Measurements from ENCODE around the gene ZNF236. TPM values are rescaled to one million over a fixed set of nuclear protein-coding genes. Genes with fewer than 3 reads are reported as not detected.

The ZNF236 gene
- total RNA-seq, 2 experiments from 2014 or later, result 14.4 to 15.6 TPM

DNA sequence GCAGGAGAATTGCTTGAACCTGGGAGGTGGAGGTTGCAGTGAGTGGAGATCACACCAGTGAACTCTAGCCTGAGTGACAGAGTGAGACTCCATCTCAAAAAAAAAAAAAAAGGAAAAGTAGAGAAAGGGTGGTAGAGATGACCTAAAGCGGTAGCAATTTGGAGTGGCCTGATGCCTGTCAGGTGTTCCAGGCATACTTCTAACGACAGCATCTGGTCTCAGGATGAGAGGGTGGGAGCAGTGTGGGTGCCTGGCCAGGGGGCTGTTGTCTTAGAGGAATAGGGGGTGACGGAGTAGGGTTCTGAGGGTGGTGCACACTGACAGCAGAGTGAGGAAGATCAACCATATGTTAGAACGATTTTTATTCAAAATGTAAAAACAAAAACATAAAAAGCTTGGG, 21.8 kb downstream of the ZNF236 start:
- ChIA-PET CTCF (no interaction called here), POLR2A (interaction anchor here (1.1 to 1.3 kb wide), 2 partner anchors 16 to 22 kb away, joined by 3 read pairs; partner anchors contain the start of gene ZNF236)
- Mint-ChIP-seq H3K4me3 (no peak overlapping the region), H3K4me1 (ENCODE audit: low read depth) (peaks cover 11% of the 10 kb centered on the region), H3K27ac (no peak overlapping the region), H3K27me3 (no peaks in the 10 kb centered on the region), H3K9me3 (no peaks in the 10 kb centered on the region), H3K36me3 (no peaks in the 10 kb centered on the region)
- intact Hi-C loops (cut with micrococcal nuclease), result no loop called here
- no peak for DNase-seq

DNA sequence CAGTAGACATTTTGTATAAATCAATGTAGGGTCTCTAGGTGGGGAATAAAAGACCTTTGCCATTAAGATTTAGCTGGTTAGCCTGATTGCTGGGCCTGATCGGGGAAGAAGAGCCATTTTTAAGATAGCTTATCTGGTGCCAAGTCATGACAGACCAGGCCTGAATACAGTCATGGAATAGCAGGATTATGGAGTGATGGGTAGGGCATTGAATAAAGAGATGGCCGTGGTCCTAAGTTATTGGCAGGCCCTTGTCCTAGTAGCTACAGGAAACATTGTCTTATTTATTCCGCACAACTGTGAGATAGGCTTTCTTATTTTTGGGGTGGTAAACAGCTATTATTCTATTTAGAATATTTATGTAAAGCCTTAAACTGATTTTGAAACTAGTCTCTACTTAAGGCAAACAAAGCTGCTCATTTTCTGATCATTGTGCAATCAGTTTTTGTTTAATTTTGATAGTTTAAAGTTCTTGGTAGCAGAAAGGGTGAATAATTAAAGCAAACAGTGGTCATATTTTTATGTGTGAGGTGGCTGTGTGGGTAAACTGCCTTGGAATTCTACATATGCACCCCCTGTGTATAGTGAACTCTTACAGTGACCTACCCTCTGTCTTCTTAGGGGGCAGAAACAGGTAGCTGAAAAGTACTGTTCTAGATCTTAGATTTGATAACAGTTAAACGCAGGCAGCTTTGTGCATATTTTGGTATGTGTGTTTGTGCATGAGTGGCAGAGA, 22.6 kb downstream of the ZNF236 start:
- Mint-ChIP-seq H3K4me3 (no peak overlapping the region), H3K27me3 (no peaks in the 10 kb centered on the region), H3K4me1 (ENCODE audit: low read depth) (peaks cover 12% of the 10 kb centered on the region), H3K27ac (no peak overlapping the region), H3K9me3 (no peaks in the 10 kb centered on the region), H3K36me3 (no peaks in the 10 kb centered on the region)
- intact Hi-C loops (cut with micrococcal nuclease), result no loop called here
- ChIA-PET POLR2A (interaction anchor here (1.1 to 1.3 kb wide), 2 partner anchors 17 to 23 kb away, joined by 3 read pairs; partner anchors contain the start of gene ZNF236), CTCF (no interaction called here)
- no peak for DNase-seq

DNA sequence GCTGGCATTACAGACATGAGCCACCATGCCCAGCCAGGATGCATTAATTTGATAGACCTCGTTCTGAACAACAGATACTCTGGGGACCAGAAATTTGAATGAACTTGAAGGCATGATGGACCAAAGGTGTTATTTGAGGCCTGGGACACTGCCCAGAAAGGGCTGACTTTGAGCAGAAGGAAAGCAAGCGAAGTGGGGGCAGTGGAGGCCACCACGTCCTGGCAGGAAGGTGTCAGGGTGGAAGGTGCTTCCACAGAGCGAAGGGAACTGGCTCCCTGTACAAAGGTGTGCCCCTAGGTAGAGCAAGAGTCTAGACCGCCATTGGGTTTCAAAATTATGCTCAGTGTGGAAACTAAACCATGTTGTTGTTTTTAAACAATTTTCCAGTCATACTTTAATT, 23.9 kb downstream of the ZNF236 start:
- Mint-ChIP-seq H3K27ac (no peak overlapping the region), H3K4me3 (no peak overlapping the region), H3K27me3 (no peaks in the 10 kb centered on the region), H3K4me1 (ENCODE audit: low read depth) (peaks cover 14% of the 10 kb centered on the region), H3K9me3 (no peaks in the 10 kb centered on the region), H3K36me3 (no peaks in the 10 kb centered on the region)
- POLR2A ChIA-PET, result no interaction called here
- DNase-seq, result no peak
- intact Hi-C loops (cut with micrococcal nuclease), result no loop called here
- CTCF ChIA-PET, result no interaction called here

- ChIA-PET CTCF (interaction anchor here (0.8 kb wide), 1 partner anchor 27 kb away, joined by 4 read pairs; no protein-coding TSS in a partner anchor), POLR2A (no interaction called here)
- H3K4me3 Mint-ChIP-seq, result no peak overlapping the region
- DNase-seq, result no peak
- no peaks in the 10 kb centered on the region for H3K27me3 Mint-ChIP-seq
- peaks cover 15% of the 10 kb centered on the region for H3K36me3 Mint-ChIP-seq
- H3K27ac Mint-ChIP-seq, result no peak overlapping the region
- no peaks in the 10 kb centered on the region for H3K9me3 Mint-ChIP-seq
- H3K4me1 Mint-ChIP-seq (ENCODE audit: low read depth), result peaks cover 14% of the 10 kb centered on the region
- intact Hi-C loops (cut with micrococcal nuclease), result no loop called here
Observed at GRCh38 chr18:76847916-76848315, 25.6 kb downstream of the ZNF236 start.

DNA sequence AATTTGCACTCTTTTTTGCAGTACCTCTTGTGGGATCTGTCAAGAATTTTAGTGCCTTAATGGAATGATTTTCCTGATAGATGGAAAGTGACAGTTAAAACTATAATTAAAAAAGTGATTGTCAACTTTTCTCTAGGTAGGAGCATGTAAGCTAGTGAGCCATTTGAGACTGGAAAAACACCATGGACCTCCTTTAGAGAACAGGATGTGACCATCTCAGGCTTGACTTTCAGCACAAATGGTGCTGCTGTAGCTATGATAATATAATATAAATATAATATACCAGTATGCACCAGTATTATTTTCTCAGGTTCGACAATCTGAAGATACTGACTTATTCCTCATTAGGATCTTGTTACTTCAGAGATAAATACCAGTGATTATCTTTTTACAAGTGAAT, 27.8 kb downstream of the ZNF236 start:
- Mint-ChIP-seq H3K9me3 (no peaks in the 10 kb centered on the region), H3K27ac (no peak overlapping the region), H3K4me1 (ENCODE audit: low read depth) (peaks cover 10% of the 10 kb centered on the region), H3K4me3 (no peak overlapping the region), H3K27me3 (no peaks in the 10 kb centered on the region), H3K36me3 (peaks cover 18% of the 10 kb centered on the region)
- POLR2A ChIA-PET, result no interaction called here
- no peak for DNase-seq
- CTCF ChIA-PET, result interaction anchor here (1.4 to 1.7 kb wide), 2 partner anchors 47 to 48 kb away, joined by 3 to 8 read pairs; no protein-coding TSS in a partner anchor
- intact Hi-C loops (cut with micrococcal nuclease), result no loop called here

- Mint-ChIP-seq H3K4me1 (ENCODE audit: low read depth) (peaks cover 19% of the 10 kb centered on the region), H3K4me3 (no peak overlapping the region), H3K27ac (no peak overlapping the region), H3K27me3 (no peaks in the 10 kb centered on the region), H3K9me3 (no peaks in the 10 kb centered on the region), H3K36me3 (peaks cover 32% of the 10 kb centered on the region)
- ChIA-PET CTCF (no interaction called here), POLR2A (no interaction called here)
- DNase-seq, result no peak
- intact Hi-C loops (cut with micrococcal nuclease), result no loop called here
Observed at GRCh38 chr18:76855594-76855993, 33.2 kb downstream of the ZNF236 start.

GRCh38 chr18:76857476-76857875, 35.1 kb downstream of the ZNF236 start:
- intact Hi-C loops (cut with micrococcal nuclease), result no loop called here
- Mint-ChIP-seq H3K27me3 (no peaks in the 10 kb centered on the region), H3K27ac (no peak overlapping the region), H3K4me1 (ENCODE audit: low read depth) (peaks cover 20% of the 10 kb centered on the region), H3K4me3 (no peak overlapping the region), H3K36me3 (peaks cover 31% of the 10 kb centered on the region), H3K9me3 (no peaks in the 10 kb centered on the region)
- CTCF ChIA-PET, result no interaction called here
- POLR2A ChIA-PET, result no interaction called here
- DNase-seq, result no peak

DNA sequence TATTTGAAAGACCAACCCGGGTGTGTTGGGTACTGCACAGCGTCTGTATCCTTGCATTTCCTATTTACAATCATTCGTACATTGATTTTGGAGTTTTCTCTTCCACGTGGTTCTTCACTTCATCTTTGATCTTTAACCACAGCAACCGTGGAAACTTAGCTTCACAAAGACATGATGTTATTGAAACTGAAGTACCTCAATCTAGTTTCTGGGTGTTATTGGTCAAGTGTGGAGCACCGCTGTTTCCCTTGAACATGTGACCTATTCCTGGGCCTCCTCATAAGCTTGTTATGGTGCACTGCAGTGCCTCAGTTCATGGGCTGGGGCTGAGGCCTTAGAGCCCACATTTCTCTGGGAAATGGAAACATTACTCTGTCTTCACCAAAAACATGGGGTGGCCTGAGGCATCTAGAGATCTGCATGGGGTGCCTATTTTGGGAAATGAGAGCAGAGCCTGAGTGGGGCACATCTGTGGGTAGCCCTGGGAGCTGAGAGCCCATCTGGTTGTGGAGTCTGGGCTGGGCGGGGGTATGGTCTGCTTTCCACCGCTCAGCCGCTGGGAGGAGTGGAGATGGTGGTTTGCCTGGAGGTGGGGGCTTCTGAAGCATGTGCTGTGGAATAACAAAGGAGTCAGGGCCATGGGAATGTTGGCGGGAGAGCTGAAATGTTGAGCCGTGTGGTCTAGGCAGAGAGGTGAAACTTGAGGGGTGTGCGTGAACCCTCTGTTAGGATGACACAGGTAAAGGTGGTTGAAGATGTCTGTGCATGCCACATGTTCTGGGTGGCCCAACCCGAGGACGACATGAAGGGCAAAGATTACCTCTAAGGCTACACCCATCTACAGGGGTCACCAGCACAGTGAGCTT, 37.4 kb downstream of the ZNF236 start:
- intact Hi-C loops (cut with micrococcal nuclease), result loop anchor here (1.0 kb wide), 3 partner anchors 37 to 242 kb away; partner anchors contain the start of gene ZNF236
- peaks cover 20% of the 10 kb centered on the region for H3K4me1 Mint-ChIP-seq (ENCODE audit: low read depth)
- H3K36me3 Mint-ChIP-seq, result peaks cover 34% of the 10 kb centered on the region
- ChIA-PET POLR2A (no interaction called here), CTCF (interaction anchor here (0.6 to 2.1 kb wide), 4 partner anchors 12 to 266 kb away, joined by 3 to 16 read pairs (median 4); no protein-coding TSS in a partner anchor)
- H3K27ac Mint-ChIP-seq, result peak overlapping the region; percentile 68
- H3K27me3 Mint-ChIP-seq, result no peaks in the 10 kb centered on the region
- no peaks in the 10 kb centered on the region for H3K9me3 Mint-ChIP-seq
- no peak overlapping the region for H3K4me3 Mint-ChIP-seq
- peak; percentile 64 for DNase-seq

DNA sequence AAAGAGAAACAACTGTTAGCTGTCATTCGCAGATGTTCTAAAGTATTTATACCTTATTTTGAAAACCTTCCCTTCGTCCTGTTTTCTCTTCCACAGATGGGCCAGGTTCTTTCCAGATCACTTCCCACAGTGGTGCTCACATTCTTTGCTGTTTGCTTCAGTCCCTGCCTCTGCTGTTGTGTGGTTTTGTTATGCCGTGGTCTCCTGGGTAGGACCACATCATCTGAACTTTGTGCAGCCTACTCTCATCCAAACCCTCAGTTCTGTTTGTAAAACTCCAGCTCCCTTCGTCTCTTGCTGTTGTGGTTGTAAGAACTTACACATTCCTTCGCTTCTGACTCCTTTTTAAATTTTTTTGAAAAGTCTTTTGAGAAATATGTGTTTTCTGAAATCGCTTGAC, 38.1 kb downstream of the ZNF236 start:
- Mint-ChIP-seq H3K27ac (no peak overlapping the region), H3K27me3 (no peaks in the 10 kb centered on the region), H3K4me1 (ENCODE audit: low read depth) (peaks cover 20% of the 10 kb centered on the region), H3K9me3 (no peaks in the 10 kb centered on the region), H3K4me3 (no peak overlapping the region), H3K36me3 (peaks cover 35% of the 10 kb centered on the region)
- ChIA-PET POLR2A (no interaction called here), CTCF (interaction anchor here (0.6 to 2.1 kb wide), 4 partner anchors 14 to 265 kb away, joined by 3 to 16 read pairs (median 4); no protein-coding TSS in a partner anchor)
- DNase-seq, result no peak
- intact Hi-C loops (cut with micrococcal nuclease), result no loop called here

- intact Hi-C loops (cut with micrococcal nuclease), result no loop called here
- no peak overlapping the region for H3K27ac Mint-ChIP-seq
- ChIA-PET POLR2A (no interaction called here), CTCF (interaction anchor here (1.3 kb wide), 1 partner anchor 63 kb away, joined by 6 read pairs; no protein-coding TSS in a partner anchor)
- H3K9me3 Mint-ChIP-seq, result no peaks in the 10 kb centered on the region
- H3K4me3 Mint-ChIP-seq, result no peak overlapping the region
- no peaks in the 10 kb centered on the region for H3K4me1 Mint-ChIP-seq (ENCODE audit: low read depth)
- H3K27me3 Mint-ChIP-seq, result no peaks in the 10 kb centered on the region
- DNase-seq, result no peak
- peaks cover 33% of the 10 kb centered on the region for H3K36me3 Mint-ChIP-seq
Observed at GRCh38 chr18:76866666-76867065, 44.3 kb downstream of the ZNF236 start.

GRCh38 chr18:76873311-76873710, 51.0 kb downstream of the ZNF236 start:
- no peaks in the 10 kb centered on the region for H3K9me3 Mint-ChIP-seq
- no peaks in the 10 kb centered on the region for H3K27me3 Mint-ChIP-seq
- H3K4me3 Mint-ChIP-seq, result no peak overlapping the region
- POLR2A ChIA-PET, result no interaction called here
- no peak overlapping the region for H3K27ac Mint-ChIP-seq
- H3K36me3 Mint-ChIP-seq, result peaks cover 27% of the 10 kb centered on the region
- intact Hi-C loops (cut with micrococcal nuclease), result no loop called here
- H3K4me1 Mint-ChIP-seq (ENCODE audit: low read depth), result peaks cover 15% of the 10 kb centered on the region
- CTCF ChIA-PET, result interaction anchor here (5.3 kb wide), 1 partner anchor 71 kb away, joined by 25 read pairs; no protein-coding TSS in a partner anchor
- DNase-seq, result no peak

DNA sequence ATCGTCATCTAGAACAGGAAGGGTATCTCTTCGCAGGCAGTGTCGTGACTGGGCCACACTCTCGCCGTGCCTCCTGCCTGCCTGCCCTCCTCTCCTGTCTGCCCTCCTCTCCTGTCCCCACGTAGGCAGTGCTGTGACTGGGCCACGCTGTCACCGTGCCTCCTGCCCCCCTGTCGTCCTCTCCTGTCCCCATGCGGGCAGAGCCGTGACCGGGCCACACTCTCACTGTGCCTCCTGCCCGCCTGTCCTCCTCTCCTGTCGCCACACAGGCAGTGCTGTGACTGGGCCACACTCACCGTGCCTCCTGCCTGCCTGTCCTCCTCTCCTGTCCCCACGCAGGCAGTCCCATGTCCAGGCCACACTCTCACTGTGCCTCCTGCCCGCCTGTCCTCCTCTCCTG, 51.4 kb downstream of the ZNF236 start:
- no peak for DNase-seq
- Mint-ChIP-seq H3K4me1 (ENCODE audit: low read depth) (peaks cover 15% of the 10 kb centered on the region), H3K27me3 (no peaks in the 10 kb centered on the region), H3K4me3 (no peak overlapping the region), H3K9me3 (no peaks in the 10 kb centered on the region), H3K36me3 (peaks cover 24% of the 10 kb centered on the region), H3K27ac (no peak overlapping the region)
- POLR2A ChIA-PET, result interaction anchor here (1.7 kb wide), 1 partner anchor 52 kb away, joined by 3 read pairs; the partner anchor contains the start of gene ZNF236
- CTCF ChIA-PET, result interaction anchor here (1.8 kb wide), 1 partner anchor 71 kb away, joined by 13 read pairs; no protein-coding TSS in a partner anchor
- intact Hi-C loops (cut with micrococcal nuclease), result loop anchor here (2.0 kb wide), 1 partner anchor 51 kb away; the partner anchor contains the start of gene ZNF236
